GM19239 (cell line): Measurements from ENCODE around the gene SUMF1.

Source experiments
- DNase-seq: peaks from one replicate; pipeline ENCODE4 v3.0.0; 2011; ENCODE audit warnings: low spot score; ENCODE audit not compliant: insufficient read length
- FAIRE-seq: peaks from 2 replicates; lab custom pipeline; 2011; peaks lifted over from hg19 to GRCh38; lab: Jason Lieb, UNC

The SUMF1 gene

GRCh38 chr3:4314688-4315087 is 152.4 kb downstream of the SUMF1 start:
- DNase-seq (no peak), FAIRE-seq (no peak)

- FAIRE-seq, result no peak
Measured at GRCh38 chr3:4313606-4314293, 153.3 kb downstream of the SUMF1 start.

GRCh38 chr3:4311496-4311895 is 155.6 kb downstream of the SUMF1 start:
- FAIRE-seq (no peak), DNase-seq (no peak)

More at GRCh38 chr3:4313606-4314293, 153.3 kb downstream of the SUMF1 start:
- no peak for DNase-seq
